ENCODE measurements around the gene MYO18B.

GRCh38 chr22:25760848-25761595 is 19.0 kb downstream of the MYO18B start:
- TF ChIP-seq CTCF (IDR thresholded peaks at IDR 0.05; ENCODE audit: low read length) (no peak), EZH2phosphoT487 (IDR thresholded peaks at IDR 0.05; ENCODE audit: low read length) (no peak)
